GM18861 (cell line): ENCODE results near the gene RAP1GAP2.
"Not testable (repeated sequence)": the region's sequence is repeated elsewhere in the genome, so short reads cannot be mapped to it uniquely, and the experiment has no call there.

Experiments
- ATAC-seq: cut with Tn5 transposase; IDR thresholded peaks from one replicate; pipeline ENCODE4 v1.9.1; 2021; ENCODE audit not compliant: unreplicated experiment

Gene RAP1GAP2

DNA sequence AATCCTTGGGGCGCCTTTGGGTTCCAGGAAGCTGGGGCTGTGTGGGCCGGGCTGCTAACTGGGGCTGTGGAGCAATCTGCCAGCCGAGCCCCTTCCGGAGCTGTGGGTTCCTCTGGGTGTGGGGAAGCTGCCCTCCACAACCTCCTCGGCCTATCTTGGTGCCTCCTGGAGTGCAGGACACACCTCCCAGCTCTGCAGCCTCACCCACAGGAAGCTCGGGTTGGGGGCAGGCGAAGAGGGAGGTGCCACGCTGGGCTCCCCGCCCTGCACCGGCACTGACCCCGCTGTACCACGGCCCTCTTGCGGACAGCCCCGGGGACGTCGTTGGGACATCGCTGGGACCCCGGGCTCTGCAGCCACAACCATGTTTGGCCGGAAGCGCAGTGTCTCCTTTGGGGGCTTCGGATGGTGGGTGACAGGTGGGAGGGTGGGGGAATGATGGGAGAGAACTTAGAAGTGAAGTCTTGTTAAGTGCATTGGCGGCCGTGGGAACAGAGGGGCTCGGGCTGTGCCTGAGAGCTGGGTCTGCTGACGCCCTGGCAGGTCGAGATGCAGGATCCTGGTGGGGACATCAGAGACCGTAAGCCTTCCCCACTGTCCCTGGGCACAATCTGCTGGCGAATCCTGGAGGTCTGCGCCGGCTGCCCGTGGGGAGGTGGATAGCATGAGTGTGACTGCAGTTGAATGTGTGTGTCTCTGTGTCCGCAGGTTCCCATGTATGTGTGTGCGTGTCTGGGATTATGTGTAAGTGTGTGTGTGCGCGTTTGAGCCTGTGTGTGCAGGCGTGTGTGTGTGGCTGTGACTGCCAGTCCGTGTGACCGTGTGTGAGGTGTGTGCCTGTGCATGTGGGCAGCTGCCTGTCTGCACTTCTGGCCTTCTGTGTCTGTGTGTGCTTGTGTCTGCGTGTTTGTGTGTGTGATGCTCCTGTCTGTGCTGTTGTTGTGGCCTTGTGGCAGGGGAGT, at the start of gene RAP1GAP2:
RAP1GAP2 (plus strand) TSS at position 275 of the 962 bp plus-strand sequence; CDS start at position 365, 90 bp downstream.
- ATAC-seq: no peak

DNA sequence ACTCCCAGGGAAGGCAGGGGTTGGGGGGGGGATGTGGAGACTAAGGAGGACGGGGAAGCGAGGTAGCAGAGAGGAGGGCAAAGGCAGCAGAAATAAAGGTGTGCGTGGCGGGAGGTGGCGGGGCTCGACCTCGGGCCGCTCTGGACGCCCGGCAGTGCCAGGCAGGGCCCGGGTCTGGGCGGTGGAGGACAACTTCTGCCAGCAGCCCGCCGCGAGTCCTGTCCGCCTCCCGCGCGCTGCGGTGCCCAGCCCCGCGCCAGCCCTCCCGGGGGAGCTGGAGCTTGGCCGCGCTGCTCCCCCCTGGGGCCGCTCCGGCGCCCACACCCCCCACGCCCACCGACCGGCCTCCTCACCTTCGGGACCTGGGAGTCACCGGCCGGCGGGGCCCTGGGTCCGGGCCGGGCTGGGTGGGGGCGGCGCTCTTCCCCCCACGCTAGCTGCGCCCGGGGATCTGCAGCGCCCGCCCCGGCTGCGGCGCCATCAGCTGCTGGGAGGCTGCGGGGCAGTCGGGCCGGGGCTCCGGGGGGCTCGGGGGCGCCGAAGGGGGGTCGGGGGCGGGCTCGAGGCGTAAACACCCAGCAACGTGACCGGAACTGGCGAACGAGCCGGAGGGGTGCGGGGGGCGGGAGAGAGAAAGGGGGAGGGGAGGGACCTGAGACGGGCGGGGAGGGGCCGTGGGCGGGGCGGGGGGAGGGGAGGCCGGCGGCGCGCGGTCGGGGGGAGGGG, 47.0 kb upstream of the RAP1GAP2 start, which contains the start of gene CCDC92B:
CCDC92B (minus strand) TSS at position 595 of the 726 bp plus-strand sequence. CDS start 14,507 bp downstream, outside the sequence.
- ATAC-seq: no peak

DNA sequence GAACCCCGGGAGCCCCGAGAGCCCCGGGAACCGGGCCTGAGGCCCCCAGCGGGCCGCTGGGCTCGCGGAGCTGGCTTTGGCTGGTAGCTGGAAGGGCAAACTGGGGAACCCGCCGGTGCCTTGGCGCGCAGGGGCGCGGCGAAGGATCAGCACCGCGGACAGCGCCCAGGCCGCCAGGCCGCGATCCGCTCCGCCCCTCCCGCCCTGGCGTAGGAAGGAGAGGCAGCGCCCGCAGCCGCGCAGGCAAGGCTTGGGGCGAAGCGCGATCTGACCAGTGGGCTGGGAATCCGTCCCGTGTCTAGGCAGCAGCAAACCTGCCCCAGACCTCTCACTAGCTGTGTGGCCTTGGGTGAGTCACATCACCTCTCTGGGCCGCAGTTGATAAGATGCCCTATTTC, 46.5 kb upstream of the RAP1GAP2 start:
- no peak for ATAC-seq

DNA sequence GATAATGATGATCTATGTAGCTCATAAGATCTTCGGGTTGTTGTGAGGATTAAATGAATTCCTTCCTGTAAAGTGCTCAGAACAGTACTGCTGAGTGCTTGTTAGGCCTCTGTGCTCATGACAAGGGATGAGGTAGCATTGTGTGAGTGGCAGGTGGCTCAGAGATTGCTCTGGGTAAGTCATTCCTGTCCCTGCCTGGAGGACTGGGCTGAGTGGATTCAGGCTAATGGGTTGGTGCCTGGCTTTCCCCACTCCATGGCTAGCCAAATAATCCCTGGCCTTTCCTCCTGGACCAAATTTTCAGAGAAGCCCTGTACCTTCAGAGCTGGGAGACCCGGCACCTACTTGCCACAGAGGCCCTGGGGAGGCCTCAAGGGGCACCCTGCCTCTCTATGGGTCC, 45.5 kb upstream of the RAP1GAP2 start:
- ATAC-seq: no peak

DNA sequence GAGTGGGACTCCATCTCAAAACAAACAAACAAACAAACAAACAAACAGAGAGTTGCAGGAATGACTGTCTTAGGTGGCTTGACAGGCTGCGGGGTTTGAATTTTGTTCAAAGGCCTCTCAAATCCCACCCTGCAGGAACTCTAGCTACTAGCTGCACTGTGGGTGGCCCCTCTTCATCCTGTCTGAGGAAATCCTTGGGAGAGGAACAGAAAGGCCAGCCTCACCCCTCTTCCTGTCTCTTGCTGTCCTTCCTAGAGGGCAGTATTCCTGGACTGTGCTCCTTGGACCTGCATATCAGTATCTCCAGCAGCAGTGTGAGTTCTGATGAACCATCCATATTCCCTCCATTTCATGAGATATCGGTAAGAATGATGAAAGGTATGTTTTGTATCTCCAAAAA, 44.7 kb upstream of the RAP1GAP2 start:
- ATAC-seq: no peak

DNA sequence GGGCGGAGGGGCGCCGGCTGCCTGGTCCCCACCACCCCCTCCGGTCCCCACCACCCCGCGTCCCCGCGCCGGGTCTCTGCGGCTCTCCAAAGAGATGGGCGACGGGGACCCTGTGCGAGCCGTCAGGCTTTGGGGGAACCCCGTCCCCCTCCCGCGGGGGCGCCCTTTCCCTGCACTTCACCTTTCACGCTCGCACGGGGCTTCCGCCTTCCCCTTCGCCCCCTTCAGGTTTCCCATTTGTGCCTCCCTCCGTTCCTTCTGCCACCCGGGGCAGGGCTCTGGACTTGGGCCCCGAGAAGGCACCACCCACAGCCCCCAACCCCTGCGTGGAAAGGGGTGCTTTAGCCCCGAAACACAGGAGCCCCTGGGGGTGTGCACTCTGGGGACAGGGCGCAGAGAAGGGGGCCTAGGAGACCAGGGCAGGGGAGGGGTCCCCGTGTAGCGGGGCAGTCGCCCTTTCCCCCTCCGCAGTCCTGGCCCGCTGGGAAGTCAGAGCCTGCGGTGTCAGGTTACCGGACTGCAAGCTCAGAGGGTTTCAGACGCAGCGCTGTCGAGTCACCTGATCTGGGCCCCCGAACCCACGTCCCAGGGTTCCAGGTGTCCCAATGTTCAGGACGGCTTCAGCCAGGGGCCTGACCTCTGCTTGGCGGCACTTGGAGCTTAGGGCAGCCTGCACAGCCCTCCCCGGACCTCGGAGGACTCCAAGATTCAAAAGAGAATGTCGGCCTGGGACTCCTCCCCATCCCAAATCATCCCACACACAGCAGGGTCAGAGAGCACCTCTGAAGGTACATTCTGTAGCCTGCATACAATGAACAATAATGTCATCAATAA, 40.1 kb upstream of the RAP1GAP2 start:
- ATAC-seq: no peak

DNA sequence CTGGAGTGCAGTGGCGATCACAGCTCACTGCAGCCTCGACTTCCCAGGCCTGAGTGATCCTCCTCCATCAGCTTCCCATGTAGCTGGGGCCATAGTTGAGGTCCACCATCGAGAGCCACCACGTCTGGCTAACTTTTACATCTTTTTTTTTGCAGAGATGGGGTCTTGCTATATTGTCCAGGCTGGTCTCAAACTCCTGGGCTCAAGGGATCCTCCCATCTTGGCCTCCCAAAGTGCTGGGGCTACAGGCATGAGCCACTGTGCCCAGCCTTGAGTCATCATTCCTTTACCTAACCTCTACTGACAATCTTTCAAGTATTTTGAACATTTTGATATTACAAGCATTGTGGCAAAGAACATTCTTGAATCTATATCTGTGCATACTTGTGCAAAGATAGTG, 37.4 kb upstream of the RAP1GAP2 start:
- no peak for ATAC-seq

DNA sequence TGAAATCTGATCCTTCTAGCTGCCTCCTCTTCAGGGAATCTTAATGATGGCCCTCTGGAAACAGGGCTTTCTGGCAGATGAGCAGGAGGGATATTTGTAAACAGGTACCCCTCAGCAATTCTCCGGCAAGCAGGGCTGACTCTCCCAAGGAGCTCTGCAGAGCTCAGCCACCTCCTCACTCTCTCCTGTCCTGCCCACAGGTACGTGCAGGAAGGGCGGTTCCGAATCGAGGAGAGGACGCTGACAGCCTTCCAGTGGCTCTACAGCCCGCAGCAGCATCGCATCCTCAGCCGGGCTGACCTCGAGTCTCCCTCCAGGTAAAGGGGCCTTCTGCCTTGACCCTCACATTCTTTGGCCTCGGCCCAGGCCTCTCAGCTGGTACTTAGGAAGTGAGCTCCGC, 26.1 kb upstream of the RAP1GAP2 start:
- ATAC-seq: no peak

DNA sequence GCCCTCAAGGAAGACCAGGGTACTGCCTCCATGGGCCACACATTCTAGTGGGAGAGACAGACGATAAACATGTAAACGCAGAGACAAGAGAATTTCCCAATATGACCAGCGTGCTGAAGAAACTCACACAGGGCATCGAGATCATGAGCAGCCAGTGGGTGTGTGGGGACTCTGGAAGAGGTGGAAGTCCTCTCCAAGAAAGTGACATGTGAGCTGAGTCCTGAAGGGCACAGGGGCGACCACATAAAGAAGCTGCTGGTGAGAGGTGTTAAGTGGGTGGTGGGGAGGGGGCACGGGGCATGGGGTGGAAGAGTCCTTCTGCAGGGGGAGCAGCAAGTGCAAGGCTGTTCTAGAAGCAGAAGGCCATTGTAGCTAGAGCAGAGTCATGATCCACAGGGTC, 21.0 kb upstream of the RAP1GAP2 start:
- no peak for ATAC-seq

DNA sequence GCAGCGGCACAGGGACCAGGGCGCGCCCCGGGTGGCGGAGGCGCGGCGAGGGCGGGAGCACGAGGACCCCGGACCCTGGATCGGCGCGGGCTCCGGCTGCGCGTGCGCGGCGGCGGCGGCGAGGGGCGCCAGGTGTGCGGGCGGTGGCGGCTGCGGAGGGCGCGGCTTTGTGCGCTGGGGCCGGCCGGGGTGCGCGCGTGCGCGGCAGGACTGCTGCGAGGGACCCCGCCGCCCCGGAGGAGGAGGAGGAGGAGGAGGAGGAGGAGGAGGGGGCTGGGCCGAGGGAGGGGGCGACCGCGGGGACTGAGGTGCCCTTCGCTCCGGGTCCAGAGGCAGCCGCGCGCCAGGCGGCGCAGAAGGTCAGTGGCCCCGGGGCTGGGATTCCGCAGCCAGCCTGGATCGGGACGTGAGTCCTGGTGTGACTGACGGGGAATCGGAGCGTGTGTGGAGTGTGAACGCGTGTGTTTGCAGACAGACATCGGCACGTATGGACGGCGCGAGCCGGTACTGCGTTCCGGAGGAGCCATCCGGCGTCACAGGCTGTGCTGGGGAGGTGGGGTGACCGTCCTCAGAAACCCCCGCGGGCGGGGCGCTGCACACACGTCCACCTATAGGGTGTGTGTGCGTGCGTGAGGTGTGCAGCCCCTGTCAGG, 19.5 kb upstream of the RAP1GAP2 start:
- no peak for ATAC-seq

DNA sequence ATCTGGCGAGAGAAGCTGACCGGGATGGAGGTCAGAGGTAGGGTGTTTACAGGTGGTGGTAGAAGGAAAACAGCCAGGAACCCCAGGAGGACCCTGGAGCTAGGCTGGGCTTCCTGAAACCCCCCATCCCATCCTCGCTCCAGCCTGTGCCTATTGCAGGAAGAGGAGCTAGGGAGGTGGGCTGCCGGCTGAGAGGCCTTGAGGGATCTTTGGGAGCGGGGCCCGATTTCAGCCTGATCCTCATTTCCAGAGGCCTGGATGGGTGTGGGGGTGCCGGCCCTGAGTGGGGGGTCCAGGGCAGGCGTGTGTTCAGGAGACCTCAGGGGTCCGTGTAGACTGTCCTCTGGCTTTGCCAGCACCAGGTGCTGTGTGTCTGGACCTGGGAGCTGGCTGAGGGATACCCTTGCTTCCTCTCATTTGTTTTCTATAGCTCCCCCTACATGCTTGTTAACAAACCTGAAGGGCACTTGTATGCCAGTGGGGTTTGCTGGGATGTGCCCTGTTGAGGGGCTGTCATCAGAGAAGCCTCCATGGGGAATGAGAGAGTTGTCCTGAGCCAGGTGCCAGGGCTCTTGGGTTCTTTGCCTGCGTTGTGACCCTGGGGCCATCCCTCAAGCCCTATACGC, 18.9 kb upstream of the RAP1GAP2 start:
- ATAC-seq: no peak

DNA sequence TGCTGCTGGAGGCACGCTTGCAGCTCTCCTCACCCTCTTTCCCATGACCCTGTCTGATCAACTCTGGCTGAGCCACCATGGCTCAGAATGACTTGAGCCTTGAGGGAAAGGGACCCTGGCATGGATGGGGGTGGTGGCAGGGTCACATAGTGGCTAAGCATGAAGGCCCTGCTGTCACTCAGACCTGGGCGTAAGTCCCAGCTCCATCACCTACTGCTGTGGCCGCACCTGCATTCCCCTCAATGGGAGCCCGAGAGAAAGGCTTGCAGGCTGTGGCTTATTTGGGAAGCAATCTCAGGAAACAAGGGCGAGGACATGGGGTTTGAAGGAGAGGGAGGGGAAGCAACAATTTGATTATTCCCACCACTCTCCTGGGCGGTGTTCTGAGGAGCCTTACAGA, 17.7 kb upstream of the RAP1GAP2 start:
- ATAC-seq: no peak

DNA sequence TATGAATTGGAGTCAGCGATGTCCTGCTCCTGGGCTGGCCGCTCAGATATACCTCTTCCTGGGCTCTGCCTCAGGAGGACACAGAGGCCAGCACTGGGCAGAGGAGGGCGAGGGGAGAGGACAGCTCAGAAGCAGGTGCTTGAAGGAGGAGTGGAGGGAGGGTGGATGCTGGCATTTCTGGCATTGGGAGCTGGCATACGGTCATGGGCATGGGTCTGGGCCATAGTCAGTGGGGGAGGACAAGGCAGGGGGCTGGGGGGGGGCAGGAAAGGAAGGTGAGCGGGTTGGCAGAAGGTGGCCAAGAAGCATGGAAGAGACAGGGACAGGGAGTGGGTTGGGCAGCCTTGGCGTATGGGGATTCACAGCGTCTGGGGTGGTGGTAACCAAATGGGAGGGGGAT, 16.7 kb upstream of the RAP1GAP2 start:
- no peak for ATAC-seq

DNA sequence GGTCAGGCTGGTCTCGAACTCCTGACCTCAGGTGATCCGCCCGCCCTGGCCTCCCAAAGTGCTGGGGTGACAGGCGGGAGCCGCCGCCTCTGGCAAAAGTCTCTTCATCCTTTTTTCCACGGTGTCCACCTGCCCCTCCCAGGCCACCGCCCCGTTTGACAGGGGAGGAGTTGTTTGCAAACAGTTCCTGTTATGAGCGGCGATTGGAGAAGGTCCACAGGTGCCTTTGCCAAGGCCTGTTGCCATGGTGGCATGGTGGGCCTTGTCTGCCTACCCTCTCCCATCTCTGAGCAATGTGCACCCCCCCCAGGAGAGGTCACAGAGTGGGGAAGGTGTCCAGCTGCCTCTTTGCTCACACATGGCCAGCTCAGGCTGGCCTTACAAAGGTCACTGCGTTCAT, 16.0 kb upstream of the RAP1GAP2 start:
- no peak for ATAC-seq

DNA sequence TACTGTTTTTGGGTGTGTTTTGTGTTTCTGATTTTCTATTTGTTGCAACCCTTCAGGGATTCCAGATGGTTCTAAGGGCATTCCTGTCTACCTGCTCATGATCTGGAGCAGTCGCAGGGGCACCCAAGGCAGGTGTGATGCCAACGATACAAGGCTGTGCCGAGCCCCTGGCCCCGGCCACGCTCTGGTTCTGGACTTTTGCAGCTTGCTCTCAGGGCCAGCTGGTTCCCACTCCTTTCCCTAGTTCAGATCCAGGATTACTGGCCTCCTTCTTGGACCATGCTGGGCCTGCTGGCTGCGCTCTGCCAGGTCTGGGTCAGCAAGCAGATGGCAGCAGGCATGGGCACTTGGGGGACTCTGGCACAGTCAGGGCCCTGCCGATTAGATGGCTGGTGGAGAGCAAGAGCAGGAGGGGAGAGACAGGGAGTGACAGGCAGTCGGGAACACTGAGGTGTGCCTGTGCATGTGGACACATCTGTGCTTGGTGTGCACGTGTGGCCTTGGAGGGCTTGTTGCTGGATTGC, 15.2 kb upstream of the RAP1GAP2 start:
- ATAC-seq: no peak

DNA sequence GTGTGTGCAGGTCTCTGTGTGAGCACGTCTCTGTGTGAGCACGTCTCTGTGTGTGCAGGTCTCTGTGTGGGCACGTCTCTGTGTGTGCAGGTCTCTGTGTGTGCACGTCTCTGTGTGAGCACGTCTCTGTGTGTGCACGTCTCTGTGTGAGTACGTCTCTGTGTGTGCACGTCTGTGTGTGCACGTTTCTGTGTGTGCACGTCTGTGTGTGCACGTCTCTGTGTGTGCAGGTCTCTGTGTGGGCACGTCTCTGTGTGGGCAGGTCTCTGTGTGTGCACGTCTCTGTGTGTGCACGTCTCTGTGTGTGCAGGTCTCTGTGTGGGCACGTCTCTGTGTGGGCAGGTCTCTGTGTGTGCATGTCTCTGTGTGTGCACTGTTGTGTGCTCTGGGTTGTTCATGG, 14.6 kb upstream of the RAP1GAP2 start:
- ATAC-seq: not testable (repeated sequence)

DNA sequence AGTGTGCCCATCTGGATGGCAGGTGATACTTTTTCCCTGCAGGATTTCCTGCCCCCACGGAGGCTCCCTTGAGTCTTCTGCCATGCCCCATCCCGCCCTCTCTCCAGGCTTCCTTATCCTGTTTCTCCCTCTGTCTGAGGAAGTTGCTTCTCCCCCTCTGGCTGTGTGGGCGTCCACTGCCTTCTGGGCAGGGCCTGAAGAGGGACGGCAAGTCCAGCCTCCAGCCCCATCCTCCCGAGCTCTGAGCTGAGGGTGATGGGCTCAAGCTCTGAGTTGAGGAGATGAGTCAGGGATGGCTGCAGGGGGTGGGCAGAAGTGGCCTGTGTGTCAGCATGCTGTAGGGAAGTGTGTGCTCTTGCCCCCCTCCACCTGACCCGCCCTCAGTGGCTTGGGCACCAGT, 14.2 kb upstream of the RAP1GAP2 start:
- ATAC-seq: no peak

DNA sequence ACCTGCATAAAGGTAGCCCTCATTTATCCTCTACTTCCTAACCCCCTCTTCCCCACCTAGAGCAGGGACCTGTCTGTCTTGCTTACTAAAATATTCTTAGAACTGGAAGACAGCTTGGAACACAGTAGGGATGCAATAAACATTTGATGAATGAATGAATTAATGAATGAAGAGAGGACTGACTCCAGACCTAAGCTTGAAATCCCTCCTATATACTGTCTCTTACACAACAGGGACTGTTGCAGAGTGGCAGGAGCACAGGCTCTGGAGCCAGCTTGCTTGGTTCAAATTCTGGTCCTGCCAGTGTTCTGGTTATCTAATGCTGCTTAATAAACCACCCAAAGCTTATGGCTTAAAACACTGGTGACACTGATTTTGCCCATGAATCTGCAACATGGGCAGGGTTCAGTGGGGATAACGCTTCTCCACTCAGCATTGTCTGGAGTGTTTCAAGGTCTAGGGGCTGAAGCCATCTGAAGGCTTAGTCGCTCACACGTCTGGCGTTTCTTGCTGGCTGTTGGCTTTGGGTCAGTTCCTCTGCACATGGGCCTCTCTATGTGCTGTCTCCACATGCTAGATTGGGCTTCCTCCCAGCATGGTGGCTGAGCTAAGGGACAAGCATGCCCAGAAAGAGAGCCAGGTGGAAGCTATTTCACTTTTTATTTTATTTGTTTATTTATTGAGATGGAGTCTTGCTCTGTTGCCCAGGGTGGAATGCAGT, 12.8 kb upstream of the RAP1GAP2 start:
- no peak for ATAC-seq

DNA sequence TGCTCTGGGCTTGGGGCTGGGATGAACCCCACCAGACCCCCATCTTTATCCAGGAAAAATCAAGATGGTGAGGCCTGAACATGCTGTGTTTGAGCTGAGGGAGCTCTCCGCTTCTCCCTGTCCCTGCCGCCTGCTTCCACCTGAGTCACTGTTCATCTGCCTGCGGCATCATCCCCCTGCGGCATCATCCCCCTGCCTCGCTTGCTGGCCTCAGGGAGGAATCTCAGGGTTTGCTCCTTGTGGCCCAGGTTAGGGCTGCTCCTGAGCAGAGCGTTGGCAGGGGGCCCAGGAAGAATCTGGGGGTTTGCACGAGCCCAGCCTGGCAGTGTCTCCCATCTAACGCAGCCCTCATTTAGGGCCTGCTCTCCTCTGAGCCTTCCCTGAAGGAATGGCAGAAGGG, 11.4 kb upstream of the RAP1GAP2 start:
- ATAC-seq: no peak
